SIG-M5 (cell line): ENCODE measurements around the gene MGMT.

Source experiments
- DNase-seq: peaks from one replicate; lab custom pipeline; 2025; lab: John Stamatoyannopoulos, UW

Gene MGMT

DNA sequence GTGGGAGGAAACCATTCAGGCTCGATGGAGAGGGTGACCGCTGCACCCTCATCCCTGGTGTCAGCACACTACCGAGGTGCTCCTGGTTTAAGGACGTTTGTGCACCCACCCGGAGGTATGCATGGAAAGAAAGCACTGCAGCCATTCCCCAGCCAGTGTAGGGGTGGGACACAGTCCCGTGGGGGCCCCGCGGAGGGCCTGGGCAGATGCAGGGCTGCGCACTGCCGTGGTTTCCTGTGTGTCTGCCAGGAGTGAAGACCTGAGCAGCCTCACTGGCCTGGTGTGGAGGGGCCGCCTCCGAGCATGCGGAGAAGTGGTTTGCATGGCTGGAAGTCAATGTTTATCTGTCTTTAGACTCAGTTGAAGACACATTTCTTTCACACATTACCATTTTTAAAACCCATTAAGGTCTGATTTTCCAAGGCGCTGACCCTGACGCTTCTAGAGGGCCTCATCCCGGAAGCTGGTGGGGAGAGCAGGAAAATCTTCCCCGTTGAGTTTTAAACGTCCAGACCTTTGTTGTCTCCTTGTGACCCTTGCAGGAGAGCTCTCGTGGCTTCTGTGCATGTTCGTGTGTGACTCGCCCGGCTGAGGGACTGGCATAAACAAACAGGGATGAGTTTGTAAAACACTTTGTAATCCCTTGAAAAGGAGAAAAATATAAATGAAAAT lies 188.1 kb downstream of the MGMT start:
- DNase-seq = no peak

DNA sequence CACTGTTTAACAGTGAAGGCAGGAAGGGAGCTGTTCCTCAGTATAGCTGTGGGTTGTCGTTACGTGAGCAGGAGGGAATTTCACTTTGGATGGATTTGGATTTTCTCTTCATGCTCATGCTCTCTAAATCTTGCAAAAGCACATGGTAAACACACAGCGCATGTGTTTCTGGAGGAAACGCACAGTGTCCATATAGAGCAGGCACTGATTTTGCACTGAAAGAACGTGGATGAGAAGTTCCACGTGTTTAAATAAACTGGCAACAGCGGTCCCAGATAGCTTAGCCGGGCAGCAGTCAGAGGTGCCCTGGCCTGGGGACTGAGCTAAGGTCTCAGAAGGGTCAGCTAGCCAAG lies 188.6 kb downstream of the MGMT start:
- no peak for DNase-seq

DNA sequence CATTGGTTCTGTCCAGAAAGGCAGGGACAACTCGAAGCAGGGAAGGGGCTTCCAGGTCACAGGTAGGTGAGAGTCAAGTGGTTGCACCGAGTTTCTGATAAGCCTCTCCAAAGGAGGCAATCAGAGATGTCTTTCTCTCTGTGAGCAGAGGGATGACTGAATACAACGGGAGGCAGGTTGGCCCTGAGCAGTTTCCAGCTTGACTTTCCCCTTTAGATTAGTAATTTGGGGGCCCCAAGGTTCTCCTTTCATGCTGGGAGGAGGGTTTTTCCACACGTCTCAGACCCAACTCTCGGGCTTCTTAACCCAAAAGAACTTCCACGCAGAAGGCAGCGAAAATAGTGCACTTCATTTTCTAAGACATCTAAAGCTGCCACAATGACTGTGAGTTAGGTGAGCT lies 189.6 kb downstream of the MGMT start:
- no peak for DNase-seq

DNA sequence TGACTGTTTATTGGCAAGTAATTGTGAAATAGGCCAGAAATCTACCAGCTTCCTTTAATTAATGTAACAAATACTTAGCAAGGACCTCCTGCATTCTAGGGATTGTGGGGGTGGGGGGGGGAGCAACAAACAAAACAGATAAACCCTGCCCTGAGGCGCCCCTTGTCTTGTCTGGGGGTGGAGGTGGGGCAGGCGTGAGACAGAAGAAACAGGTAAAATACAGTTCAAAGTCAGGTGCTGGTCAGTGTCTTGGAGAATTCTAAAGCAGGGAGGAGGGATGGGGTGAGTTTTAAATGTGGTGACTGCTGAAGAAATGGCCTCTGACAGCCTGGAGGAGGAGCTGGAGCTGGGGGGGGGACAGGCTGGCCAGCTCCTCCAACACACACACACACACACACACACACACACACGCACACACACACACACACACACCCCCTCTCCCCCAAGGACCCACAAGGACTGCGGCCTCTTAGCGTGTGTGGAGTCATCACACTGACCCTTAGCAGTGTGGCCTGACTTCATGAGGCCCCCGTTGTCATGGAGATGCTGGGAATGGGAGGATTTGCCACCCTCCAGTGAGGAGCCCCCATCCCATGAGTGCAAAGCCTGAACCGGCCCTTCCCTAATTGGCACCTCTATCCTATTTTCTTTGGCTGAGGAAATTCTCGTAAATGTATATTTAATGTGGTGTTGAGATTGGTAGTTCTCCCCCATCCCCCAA lies 190.4 kb downstream of the MGMT start:
- no peak for DNase-seq

DNA sequence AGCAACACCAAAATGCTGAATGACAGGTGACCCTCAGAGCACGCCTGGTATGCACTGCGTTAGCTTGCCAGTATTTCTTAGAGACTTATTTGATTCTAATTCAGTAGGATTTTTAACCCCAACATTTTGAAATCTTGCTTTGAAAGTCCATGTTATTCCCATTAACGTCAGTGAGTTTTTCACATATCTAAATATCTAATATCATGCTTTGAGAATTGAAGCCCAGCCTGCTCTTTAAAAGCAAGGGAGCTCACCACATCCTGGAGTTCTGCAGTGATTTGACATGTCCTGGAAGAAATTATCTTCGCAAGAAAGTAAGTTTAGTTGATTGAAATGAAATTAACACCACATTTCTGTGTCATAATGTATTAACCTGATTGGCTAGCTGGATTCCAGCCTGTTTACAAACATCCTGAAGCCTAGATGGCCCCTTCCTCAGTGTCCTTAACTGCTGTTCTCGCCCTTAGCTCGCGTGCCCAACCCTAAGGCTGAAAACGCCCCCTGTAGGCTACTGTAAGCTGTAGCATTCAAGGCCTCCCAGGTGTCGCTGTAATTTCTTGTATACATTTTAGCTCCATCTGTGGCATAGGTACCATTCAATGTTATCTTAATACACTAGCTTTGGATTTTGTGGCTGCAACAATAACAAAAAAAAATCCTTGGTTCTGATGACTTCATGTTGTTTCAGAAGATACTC lies 191.5 kb downstream of the MGMT start:
- no peak for DNase-seq

DNA sequence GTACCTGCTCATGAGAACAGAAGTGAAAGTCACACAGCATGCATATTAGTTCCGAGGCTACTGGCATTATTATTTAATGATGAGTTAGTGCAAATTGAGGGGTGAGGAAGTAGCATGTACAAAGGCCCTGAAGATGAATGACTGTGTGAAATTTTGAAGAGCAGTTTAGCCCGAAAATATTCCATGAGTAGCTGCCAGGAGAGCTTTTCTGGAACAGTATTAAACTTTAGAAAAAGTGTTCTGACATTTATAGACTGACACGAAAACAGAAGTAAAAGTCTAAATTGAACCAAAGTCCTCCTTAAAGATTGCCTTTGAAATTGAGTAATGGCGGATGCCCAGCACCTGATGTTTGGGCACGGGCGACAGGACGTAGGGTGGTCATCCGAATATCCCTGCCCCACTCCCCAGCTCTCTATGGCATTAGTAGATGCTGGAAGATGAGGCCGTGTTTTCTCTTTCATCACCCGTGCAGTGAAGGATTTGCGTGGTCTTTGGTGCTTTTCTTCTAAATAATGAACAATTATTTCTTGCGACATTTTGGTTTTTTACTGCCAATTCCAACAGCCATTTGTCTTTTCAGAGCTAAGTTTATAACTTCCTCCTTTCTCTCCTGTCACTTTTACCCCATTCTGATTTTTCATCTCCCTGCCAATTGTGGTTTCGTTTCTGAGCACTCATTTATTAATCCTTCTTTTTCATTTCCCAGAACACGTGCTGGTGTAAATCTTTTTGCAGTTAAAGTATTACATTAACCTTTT lies 192.6 kb downstream of the MGMT start:
- no peak for DNase-seq

DNA sequence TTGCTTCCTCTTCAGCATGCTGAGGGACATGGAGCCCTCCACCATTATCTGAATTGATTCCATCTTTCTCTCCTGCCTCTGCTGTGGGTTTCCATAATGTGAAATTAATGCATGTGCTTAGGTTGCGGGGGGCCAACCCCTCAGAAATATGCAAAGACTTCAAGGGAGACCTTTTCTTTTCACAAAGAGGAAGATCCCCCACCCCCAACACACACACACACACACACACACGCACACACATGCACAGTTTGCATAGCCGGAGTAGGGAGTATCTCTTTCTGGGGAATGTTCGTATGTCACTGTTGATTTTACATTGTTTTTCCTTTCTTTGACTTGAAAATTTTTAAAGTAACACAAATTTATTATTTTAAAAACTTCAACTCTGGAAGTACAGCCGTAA lies 193.5 kb downstream of the MGMT start:
- DNase-seq = no peak

DNA sequence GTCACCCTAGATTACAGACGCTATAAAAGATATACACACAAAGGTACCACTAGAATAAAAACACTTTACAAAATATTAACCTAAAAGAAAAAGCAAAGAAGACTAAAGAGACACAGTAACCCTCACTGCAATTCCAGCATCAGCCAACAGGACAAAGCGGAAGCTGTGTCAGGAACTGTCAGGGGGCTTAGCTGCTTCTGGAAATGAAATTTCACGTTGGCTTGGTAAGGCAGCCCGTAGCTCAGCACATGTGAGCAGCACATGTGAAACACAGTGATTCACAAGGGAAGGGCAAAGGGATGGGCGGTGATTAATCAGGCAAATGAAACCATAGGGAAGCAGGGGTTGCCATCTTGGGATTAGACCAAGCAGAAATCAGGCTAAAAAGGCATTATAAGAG lies 195.4 kb downstream of the MGMT start:
- no peak for DNase-seq

DNA sequence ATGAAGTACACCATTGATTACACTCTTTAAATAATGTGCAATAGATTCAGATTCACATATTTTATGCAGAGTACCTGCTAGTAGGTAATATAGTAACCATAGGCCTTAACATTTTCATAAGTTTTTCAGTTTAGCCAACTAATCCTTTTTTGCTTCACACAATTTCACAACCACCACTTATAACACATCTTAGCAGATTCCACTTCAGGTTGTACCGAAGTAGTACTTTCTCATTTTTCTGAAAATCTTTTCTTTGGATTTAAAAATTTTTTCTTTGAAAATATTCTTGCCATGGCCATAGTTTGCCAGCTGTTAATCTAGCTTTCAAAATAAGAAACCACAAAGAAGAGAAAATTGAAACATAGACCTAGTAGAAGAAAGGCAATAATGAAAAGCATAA lies 203.1 kb downstream of the MGMT start:
- DNase-seq = no peak

DNA sequence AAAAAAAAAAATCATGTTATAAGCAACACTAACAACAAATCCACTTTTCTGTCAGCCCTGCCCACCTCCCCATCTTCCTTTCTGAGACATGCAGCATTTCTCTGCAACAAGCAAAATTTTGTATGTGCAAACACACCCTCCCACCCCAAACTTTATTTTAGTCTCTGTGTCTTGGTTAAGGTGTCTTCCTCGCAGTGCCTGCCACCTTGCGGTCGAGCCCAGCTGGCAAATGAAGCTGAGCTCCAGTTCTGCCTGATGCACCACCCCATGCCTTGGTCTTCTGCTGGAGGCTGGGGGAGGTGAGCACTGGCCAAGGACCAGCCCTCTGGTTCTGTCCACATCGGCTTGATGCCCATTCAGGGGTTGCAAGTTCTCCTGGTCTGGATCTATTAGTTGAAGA lies 206.3 kb downstream of the MGMT start:
- no peak for DNase-seq

DNA sequence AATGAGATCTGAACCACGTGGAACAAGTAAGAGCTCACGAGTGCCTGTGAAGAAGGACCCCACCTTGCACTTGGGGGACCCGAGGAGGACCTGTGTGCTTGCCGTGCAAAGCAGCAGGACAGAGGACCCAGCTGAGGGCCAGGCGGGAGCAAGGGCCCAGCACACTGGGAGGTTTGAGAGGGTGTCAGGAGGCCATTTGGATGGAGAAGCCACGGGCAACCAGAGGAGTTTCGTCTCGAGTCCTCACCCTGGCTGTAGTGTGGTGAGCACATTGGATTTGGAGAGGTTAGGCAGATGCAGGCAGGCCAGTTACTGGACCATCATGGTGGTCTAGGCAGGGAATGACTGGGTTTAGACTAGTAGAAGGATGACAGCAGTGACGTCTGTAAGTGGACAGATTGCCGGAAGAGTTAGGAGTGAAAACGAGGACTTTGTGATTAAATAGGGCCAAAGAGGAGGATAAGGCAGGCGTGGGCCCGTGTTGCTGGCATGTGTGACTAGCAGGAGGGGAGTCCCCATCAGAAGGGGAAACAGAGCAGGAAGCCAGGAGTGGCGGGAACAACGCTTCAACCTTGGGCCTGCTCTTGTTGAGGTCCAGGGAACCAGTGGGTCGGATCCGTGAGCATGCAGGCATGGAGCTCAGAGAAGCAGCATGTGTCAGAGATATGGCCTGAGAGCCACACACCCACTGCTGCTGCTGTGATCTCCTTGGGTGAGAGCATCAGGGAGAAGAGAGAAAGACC lies 208.2 kb downstream of the MGMT start:
- no peak for DNase-seq

DNA sequence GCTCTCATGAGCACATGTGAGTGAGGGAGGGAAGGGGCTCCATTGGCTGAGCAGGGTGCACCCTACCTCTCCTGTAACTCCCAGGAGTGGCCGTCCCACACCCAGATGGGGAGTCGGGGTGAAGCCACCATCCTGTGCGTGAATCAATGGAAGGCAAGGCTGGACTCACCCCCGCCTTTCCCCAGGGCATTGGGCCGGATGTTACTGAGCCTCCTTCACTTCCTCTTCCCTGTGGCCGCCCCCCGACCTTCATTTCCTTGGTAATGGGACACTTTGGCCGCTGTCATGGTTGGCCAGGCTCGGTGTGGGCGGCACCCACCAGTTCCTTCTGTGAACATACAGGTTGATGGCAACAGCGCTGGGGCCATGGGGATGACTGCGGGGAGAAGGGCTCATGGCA lies 209.0 kb downstream of the MGMT start:
- DNase-seq = no peak

DNA sequence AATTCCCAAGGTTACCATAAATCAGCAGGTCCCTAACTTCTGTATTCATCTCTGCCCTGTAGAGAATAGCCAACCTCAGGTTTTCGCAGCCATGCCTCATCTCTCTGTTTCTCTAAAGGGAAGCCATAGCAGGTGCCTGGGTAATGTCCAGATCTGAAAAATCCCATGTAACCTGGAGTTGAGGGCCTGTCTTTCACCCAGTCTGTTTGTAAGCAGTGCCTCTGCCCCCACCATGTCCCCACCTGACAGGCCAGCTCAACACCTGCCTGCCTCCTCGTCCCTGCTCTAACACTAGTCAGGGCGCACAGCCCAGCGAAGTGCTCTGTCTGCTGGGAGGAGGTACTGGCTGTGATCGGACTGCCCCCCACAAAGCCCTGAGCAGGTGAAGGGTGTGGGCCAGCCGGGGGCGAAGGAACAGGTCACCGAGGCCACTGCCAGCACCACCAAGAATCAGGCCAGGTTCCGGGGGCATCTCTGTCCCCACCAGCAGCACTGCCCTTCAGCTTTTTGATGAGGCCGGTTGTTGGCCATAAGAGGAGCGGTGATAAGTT lies 210.4 kb downstream of the MGMT start:
- no peak for DNase-seq

DNA sequence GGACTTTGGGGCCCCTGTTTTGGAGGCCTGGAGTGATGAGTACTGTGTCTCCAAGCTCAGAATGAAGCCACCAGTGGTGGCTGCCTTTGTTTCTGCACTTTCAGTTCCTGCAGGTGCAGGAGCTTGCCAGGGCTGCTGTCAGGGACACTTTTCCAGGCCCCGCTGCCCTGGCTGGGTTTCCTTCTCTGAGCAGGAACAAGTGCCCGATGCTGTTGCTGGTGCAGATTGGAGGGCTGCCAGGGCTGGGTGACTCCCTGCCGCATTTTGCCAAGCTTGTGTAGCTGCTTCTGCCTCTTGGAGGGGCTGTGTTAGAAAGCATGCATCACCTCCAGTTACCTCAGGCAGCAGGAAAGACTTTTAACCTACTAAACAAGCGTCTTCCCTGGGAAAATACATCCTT lies 211.1 kb downstream of the MGMT start:
- DNase-seq = no peak

DNA sequence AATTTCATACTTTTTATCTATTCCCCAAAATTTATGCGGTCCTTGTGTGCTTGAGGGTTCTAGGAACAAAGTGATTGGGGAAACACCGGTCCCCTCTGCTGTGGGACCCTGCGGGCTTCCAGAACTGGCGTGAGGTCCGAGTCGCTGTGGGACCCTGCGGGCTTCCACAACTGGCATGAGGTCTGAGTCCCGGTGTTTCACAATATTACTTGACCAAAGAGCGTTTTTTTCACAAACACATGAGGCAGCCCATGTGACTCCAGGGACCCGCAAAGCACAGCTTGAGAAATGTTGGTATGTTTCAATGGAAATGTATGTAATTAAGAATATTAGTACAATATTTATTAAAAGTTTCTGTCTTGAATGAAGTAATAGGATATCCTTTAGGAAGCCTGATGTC lies 212.2 kb downstream of the MGMT start:
- no peak for DNase-seq

DNA sequence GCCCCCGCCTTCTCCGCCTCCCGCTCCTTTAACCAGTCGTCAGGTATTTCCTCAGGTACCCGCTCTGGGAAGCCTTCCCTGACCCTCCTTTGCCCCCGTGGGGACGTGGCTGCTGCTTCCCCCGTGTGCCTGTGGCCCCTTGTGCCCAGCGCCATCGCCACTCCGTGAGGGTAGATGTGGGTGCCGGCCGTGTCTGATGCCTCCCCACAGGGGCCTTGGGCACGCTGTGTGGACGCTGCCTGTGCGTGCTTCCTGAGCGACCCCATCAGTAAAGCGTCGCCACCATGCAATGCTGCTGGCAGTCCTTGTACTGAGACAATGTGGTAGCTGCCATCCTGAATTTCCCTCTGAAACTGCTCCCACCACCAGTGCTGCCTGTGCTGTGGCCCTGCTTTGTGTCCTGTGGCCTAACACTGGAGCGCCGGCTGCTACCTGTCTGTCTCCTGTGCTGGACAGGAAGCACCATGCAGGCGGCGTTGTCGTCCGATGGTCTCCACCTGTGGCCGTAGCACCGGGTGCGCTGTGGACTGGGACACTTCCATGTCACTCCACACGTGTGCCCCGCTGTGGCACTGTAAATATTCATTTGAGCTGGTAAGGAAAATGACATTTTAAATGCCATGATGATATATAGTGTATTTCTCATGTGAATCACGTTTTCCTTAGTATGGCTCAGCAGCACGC lies 213.8 kb downstream of the MGMT start:
- no peak for DNase-seq

DNA sequence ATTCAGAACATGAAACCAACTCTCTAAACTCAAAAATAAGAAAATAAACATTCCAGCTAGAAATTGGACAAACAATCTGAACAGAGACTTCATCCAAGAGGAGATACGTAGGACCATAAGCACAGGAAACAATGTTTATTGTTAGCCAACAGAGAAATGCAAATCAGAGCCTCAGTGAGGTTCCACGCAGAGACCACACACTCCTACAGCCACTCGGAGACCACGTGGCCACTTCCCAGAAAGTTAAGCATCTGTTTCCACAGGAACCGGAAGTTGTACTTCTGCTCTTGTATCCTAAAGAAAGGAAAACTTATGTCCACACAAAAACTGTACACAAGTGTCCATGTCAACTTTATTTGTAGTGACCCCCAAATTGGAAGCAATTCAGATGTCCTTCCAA lies 214.8 kb downstream of the MGMT start:
- no peak for DNase-seq

DNA sequence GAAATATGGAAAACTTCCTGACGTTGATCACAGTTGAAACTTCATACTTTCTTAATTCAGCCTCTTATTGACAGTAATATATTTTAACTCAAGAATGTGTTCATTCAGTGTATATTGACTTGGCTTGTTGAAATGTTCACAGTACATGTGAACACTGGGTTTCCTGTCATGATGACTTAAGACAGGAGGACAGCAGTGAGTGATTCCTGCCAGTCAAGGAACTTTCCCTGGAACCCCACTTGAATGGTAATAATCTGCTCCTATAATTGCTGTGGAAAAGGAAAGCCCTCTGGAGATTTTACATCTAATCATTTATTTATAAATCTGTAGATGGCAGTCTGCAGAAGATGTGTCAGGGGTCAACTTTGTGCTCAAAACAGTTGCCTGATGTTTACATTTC lies 216.5 kb downstream of the MGMT start:
- DNase-seq = no peak

DNA sequence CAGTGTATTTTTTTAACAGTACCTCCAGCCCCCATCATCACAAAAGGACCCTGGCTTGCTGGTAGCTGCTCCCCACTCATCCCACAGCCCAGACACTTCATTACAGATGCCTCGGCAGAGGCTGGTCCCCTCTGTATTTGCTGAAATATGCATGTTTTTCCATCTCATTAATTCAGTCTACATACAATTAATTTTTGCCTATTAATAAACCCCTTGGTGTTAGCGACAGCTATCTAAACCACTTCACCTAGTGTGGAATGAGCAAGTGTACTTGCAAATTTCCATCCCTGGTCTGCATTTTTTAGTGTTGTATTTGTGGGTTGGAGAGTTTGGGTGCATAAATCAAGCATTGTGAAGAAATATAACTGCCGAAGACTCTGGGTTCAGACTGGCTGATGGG lies 216.9 kb downstream of the MGMT start:
- DNase-seq = no peak

DNA sequence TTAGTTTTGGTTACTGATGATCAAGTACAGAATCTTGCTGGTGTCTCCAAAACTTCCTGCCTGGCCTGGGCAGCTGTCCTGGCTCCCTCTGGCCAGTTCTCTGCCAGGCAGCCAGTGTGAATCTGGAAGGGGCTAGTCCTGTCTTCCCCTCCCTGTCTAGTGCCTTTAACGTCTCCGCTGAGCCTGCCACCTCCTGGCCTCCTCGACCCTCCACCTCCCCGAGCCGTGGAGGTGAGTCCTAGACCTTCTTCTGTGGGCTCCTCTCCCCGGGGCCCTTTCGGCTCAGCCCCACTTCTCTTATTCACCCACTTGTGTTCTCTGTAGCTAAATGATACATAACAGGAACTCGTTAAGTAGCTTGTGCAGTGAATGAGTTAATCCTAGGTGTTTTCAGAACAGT lies 218.2 kb downstream of the MGMT start:
- no peak for DNase-seq

DNA sequence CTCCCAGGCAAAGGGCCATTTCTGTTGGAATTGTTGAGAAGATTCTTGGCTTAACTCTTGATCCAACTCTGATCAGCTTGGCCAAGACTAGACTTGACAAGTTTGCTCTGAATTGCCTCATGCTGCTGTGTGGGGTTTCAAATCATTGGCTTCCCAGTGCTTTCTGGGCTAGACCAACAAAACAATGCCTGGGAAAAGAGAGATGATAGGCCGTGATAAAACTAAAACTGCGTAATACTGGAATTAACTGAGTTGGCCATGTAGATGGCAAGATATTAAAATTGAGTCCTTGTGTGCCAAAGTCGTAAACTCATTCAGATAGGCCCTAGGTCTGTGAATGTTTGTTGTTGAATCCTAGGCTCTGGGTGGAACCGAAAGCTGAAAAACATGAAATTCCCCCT lies 222.6 kb downstream of the MGMT start:
- DNase-seq = no peak
